Esophagus (tissue), 2 donors: Measurements from ENCODE around the gene EN2. TPM values are rescaled to one million over a fixed set of nuclear protein-coding genes. Genes with fewer than 3 reads are reported as not detected.

Experiments
- H3K27ac ChIP-seq, 2 donors: one replicate each; pipeline ENCODE4 v1.5.1; 2013; ENCODE audit warnings: low read depth in 2 of 2, mild to moderate bottlenecking in 2 of 2, inconsistent platforms in 1 of 2, low read length in 1 of 2, moderate library complexity in 1 of 2
- H3K27me3 ChIP-seq, 2 donors: one replicate each; pipeline ENCODE4 v1.6.1; 2013; ENCODE audit warnings: low read length in 2 of 2, control low read depth in 1 of 2, mild to moderate bottlenecking in 1 of 2; ENCODE audit not compliant: insufficient read depth in 2 of 2, control insufficient read depth in 1 of 2
- H3K36me3 ChIP-seq, 2 donors: one replicate each; pipeline ENCODE4 v1.6.1; 2013; ENCODE audit warnings: low read length in 1 of 2; ENCODE audit not compliant: control insufficient read depth in 2 of 2, insufficient read depth in 2 of 2
- H3K4me1 ChIP-seq, 2 donors: one replicate each; pipeline ENCODE4 v1.6.1; 2013; ENCODE audit warnings: low read length in 1 of 2; ENCODE audit not compliant: control insufficient read depth in 2 of 2, insufficient read depth in 2 of 2
- H3K4me3 ChIP-seq, 2 donors: one replicate each; pipeline ENCODE4 v1.5.1; 2013; ENCODE audit warnings: low read length in 2 of 2, mild to moderate bottlenecking in 2 of 2, low read depth in 1 of 2, moderate library complexity in 1 of 2
- H3K9me3 ChIP-seq, 2 donors: one replicate each; pipeline ENCODE4 v1.6.1; 2013; ENCODE audit warnings: mild to moderate bottlenecking in 2 of 2, low read depth in 1 of 2, low read length in 1 of 2, moderate library complexity in 1 of 2; ENCODE audit not compliant: control insufficient read depth in 2 of 2, insufficient read depth in 1 of 2
- WGBS, 2 donors: extraction: QIAGEN DNeasy Blood & Tissue Kit; methylation state at CpG; one replicate each; pipeline ENCODE4 v1.1.7; 2013; 5-methylcytosine and 5-hydroxymethylcytosine counted together
- polyA plus RNA-seq, 2 donors: library from polyadenylated mRNA; stranded (reverse); fragments of 200-250 nt; gene quantifications; one replicate each; pipeline ENCODE4 v1.2.3, GENCODE V29; 2013
- donor health status: healthy with polysubstance abuse.
- donor health status: Bipolar disorder and iron deficiency.

Gene EN2
- polyA plus RNA-seq, 2 donors: 0.01 to 0.02 TPM

- Histone ChIP-seq H3K4me1 (no peaks in the 10 kb centered on the region), H3K9me3 (peaks cover 0 to 1% of the 10 kb centered on the region in 2 donors), H3K27me3 (peaks cover 4 to 5% of the 10 kb centered on the region in 2 donors), H3K27ac (no peak overlapping the region), H3K4me3 (no peak overlapping the region), H3K36me3 (no peaks in the 10 kb centered on the region)
- 73 to 75% methylated on average over 26 of the region's 26 CpGs for WGBS, 2 donors
Observed at GRCh38 chr7:155497149-155497901, 39.4 kb downstream of the EN2 start.

- Histone ChIP-seq H3K4me3 (no peak overlapping the region), H3K27ac (no peak overlapping the region), H3K9me3 (peaks cover 0 to 2% of the 10 kb centered on the region in 2 donors), H3K4me1 (peaks cover 0 to 6% of the 10 kb centered on the region in 2 donors), H3K36me3 (no peaks in the 10 kb centered on the region), H3K27me3 (peaks cover 15% of the 10 kb centered on the region in 2 donors)
- 23 to 41% methylated on average over 3 of the region's 3 CpGs for WGBS, 2 donors
Observed at GRCh38 chr7:155505422-155505793, 47.5 kb downstream of the EN2 start.

GRCh38 chr7:155506854-155507337 is 49.0 kb downstream of the EN2 start:
- Histone ChIP-seq H3K4me1 (peaks cover 0 to 6% of the 10 kb centered on the region in 2 donors), H3K27me3 (peaks cover 10 to 19% of the 10 kb centered on the region in 2 donors), H3K36me3 (no peaks in the 10 kb centered on the region), H3K9me3 (peaks cover 0 to 2% of the 10 kb centered on the region in 2 donors), H3K4me3 (no peak overlapping the region), H3K27ac (no peak overlapping the region)
- 17 to 20% methylated on average over 14 of the region's 14 CpGs for WGBS, 2 donors

DNA sequence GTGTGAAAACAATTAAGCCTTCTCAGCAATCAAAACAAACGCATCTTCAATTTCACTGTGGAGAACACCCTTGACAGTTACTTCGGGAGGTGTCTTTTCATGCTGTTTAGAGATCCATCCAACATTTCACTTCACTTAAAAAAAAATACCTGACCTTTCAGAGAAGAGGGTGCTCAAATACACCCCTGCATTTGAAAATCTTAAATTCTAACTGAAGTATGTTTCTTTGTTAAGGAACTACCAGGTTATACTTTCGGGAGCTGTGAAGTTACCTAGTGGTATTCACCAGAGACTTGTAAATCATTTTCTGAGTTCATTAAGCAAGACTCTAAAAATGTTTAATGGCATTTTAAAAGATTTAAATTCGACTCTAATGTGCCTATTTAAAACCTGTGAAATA is 49.6 kb downstream of the EN2 start:
- Histone ChIP-seq H3K4me1 (peaks cover 0 to 6% of the 10 kb centered on the region in 2 donors), H3K27me3 (peaks cover 10 to 19% of the 10 kb centered on the region in 2 donors), H3K9me3 (peaks cover 0 to 2% of the 10 kb centered on the region in 2 donors), H3K27ac (no peak overlapping the region), H3K36me3 (no peaks in the 10 kb centered on the region), H3K4me3 (no peak overlapping the region)
- WGBS, 2 donors: 15 to 22% methylated on average over 4 of the region's 4 CpGs

DNA sequence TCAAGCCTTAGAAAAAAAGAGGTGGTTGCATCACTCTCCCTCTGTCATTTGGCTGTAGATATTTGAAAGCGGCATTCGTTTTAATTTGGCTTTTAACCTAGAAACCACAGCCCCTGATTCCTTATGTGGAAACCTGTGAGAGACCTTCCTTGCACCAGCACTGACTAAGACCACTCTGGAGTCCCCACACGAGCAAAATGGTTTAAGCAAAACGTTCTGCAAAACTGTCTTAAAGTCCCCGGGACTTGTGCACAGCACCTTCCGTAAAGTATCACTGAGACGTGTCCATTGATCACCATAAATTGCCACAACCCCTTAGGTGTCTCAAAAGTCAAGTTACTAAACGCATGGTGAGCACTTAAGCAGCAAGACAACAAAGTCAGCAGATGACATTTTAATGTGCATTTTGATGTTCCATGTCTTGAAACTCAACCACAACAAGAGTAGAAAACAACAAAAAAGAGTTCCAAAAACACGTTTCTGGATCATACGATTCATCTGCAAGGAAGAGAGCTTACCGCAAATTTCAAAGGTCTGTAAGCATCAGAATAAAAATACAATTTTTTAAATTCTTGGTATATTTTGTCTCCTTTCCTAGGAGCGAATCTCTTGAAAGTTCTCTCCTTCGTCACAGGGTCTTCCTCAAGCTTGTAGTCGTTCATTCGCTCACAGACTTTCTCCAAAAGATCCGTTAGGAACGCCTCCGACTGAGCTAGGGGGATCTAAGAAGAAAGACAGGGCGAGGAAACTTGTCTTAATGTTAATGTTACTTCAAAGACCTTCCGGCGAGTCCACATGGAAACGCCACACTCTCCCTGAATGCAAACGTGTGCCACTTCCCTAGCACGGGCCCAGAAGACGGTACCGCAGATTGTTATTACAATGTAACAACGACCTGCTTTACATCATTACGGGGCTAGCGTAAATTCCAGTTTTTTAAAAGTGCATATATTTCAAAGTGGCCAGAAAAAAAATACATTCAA is 50.7 kb downstream of the EN2 start:
- 17% methylated on average over 29 of the region's 29 CpGs for WGBS, 2 donors
- Histone ChIP-seq H3K4me1 (peaks cover 0 to 6% of the 10 kb centered on the region in 2 donors), H3K27me3 (peaks cover 10 to 19% of the 10 kb centered on the region in 2 donors), H3K27ac (no peak overlapping the region), H3K4me3 (no peak overlapping the region), H3K36me3 (no peaks in the 10 kb centered on the region), H3K9me3 (peaks cover 0 to 2% of the 10 kb centered on the region in 2 donors)

- no peak overlapping the region for H3K27ac ChIP-seq
- H3K4me3 ChIP-seq: no peak overlapping the region
- no peaks in the 10 kb centered on the region for H3K36me3 ChIP-seq
- H3K27me3 ChIP-seq: peaks cover 10 to 19% of the 10 kb centered on the region in 2 donors
- peaks cover 0 to 2% of the 10 kb centered on the region in 2 donors for H3K9me3 ChIP-seq
- peaks cover 0 to 6% of the 10 kb centered on the region in 2 donors for H3K4me1 ChIP-seq
- 9 to 10% methylated on average over 10 to 16 of the region's 16 CpGs for WGBS, 2 donors
Observed at GRCh38 chr7:155509359-155509724, 51.4 kb downstream of the EN2 start.

DNA sequence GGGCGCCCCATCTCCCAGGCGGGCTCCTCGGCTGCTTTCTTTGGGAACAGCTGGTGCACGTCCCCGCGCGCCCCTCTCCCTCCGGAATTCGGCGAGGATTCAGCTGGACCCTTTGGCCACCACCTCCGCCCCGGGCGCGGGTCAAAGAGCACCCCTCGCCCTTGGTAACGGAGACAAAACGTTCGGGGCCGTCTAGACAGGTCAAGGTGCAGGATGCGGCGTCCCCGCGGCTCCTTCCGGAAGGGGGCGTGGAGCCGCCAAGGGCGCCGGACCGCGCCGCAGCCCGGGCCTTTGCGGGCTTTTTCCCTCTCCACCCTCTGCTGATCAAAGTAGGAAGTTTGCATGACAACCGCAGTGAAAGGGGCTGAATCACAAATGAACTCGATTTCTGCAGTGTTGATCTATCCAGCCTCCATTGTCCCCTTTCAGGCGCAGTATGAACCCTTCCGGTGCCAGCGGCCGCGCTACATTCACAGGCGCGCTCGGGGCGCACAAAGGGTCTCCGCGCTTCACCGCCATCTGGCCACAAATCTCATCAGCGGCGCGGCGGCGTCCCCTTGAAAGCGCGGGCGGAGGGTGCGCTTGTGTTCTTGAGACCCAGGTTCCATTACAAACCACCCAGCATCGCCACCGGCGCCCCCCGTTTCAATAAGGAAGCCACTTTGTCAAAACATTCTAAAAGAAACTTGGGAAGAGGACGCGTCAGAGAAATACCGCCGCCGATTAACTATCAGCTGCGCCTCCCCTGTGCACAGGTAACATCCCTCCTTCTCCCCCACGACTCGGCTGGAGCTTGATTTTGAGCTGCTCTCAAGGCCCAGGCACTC is 52.0 kb downstream of the EN2 start:
- H3K4me1 ChIP-seq: peaks cover 0 to 6% of the 10 kb centered on the region in 2 donors

GRCh38 chr7:155510975-155511701 is 53.2 kb downstream of the EN2 start:
- Histone ChIP-seq H3K4me1 (peaks cover 0 to 6% of the 10 kb centered on the region in 2 donors), H3K4me3 (no peak overlapping the region), H3K36me3 (no peaks in the 10 kb centered on the region), H3K27me3 (peaks cover 10 to 16% of the 10 kb centered on the region in 2 donors), H3K9me3 (peaks cover 0 to 2% of the 10 kb centered on the region in 2 donors), H3K27ac (no peak overlapping the region)
- 11 to 21% methylated on average over 6 of the region's 6 CpGs for WGBS, 2 donors

More for the DNA sequence above, 52.0 kb downstream of the EN2 start:
- no peaks in the 10 kb centered on the region for H3K36me3 ChIP-seq
- H3K9me3 ChIP-seq: peaks cover 0 to 2% of the 10 kb centered on the region in 2 donors
- H3K4me3 ChIP-seq: no peak overlapping the region
- H3K27ac ChIP-seq: no peak overlapping the region
- 5 to 6% methylated on average over 66 to 68 of the region's 68 CpGs for WGBS, 2 donors
- peaks cover 10 to 17% of the 10 kb centered on the region in 2 donors for H3K27me3 ChIP-seq
